A172 (cell line): ENCODE measurements around the gene DNAJC8. TPM values are rescaled to one million over a fixed set of nuclear protein-coding genes. Genes with fewer than 3 reads are reported as not detected.

Experiments
- DNase-seq: peaks from one replicate; pipeline ENCODE4 v3.0.0-alpha.2; 2015; ENCODE audit warnings: low spot score
- total RNA-seq: library from RNA; depleted of rRNA; stranded (reverse); fragments of >200 nt; shearing (Covaris generic); gene quantifications from 2 replicates; pipeline ENCODE4 v1.2.3, GENCODE V29; 2014

Gene DNAJC8
- total RNA-seq, 1 experiment from 2014 or later = 123 TPM

DNA sequence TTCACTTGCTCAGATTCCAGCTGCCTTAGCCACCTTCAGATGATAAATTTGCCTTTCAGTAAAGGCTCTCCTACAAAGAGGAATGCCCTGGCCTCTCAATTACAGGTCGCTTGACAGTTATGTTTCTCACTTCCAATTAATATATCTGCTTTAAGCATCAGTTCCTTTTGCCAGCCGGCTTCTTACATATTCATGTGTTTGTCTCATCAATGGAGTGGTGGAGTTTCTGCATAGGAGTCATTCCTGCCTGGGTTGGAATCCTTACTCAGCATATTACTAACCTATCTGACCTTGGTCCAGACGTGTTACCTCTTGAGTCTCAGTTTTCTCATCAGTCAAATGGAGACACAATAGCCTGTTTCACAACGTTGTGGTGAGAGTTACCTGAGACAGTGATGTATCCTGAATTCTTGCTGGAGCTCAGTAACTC lies 17.1 kb upstream of the DNAJC8 start:
- no peak for DNase-seq

DNA sequence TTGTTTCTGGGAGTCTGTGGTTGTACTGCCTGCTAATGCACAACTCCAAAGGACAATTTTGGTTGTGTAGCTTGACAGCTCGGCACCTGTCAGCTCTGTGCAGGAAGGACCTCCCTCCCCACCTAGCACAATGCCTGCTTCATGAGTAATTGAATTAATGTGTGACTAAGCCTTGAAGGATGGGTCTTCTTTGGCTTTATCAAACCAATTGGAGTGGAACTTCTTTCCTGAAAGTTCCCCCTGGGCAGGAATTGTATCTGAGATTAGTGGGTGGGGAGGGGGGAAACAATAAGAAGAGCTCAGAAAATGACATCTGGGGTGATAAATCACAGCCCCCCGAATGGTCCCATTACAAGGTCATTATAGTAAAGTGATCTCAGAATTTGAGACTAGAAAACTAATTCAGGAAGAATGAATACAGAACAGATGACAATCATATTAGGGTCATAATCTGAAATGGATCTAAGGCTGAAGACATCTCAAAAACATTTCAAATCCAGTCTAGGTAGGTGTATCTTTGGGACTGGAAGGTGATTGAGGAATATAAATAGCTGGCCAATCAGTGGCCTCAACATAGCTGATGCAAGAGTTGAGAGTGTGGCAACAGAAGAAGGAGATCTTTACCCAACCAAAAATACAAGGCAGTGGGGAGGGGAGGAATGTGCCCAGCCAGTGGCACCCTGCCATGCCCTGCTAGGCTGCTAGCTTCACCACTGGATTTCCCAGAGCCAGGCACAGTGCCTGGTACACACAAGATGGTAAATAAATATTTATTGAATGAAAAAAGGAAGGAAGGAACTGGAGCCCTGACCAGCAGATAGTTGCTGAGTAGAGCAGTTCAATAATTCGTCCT lies 16.4 kb upstream of the DNAJC8 start:
- DNase-seq = peak; percentile 43

DNA sequence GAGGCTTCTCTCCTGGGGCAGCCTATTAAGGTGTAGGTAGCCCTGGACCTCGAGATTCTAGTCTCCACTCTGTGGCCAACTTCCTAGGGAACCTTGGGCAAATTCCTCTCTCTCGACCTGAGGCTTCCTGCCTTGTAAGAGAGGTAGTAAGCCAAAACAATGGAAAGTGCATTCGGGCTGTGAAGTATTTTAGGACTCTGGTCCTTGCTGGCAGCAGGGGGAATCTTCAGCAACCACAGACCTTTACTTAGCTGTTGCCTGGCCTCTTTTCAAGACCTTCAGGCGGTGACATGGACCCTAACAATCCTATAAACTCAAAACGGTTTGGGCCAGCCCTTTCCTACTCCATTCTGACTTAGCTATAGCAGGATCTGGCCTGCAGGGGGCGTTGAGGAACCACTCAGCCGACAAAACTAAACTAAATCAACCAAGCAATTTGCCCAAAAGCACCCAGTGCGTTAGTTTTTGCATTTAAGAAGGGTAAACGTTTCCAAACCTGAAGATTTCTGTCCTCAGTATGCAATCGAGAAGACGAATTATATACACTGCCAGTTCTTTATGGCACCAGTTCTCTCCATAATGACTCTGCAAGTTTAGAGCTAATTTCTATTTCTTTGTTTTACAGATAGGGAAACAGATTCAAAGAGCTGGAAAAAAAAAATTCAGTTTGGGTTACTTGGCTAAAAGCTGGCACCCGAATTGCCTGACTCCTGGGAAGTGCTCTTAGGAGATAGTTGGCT lies 15.6 kb upstream of the DNAJC8 start:
- peak; percentile 62 for DNase-seq

DNA sequence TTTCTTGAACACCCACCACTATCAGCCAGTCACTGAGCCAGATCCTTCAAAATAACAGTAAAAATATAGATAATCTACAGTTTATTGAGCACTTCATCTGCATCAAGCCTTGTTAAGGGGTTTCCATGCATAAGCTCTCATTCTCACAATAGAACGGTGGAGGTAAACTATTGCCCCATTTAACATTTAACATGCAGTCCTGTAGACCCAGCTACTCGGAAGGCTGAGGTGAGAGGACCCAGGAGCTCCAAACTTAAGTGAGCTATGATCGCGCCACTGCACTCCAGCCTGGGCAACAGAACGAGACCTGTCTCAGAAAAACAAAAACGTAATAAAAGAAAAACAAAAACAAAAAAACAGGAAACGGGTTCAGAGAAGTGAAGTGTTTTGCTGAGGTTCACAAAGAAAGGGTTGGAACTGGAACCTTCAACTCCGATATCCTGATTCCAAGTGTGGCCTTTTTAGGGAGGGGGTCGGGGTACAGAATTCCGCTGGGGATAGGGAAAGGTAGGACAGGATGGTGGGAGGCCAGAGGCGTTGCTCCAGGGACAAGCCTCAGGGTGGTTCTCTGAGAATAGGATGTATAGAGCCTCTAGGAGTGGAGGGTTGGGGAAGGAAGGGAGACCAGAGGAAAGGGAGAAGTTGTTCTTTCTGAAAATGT lies 14.9 kb upstream of the DNAJC8 start:
- no peak for DNase-seq

DNA sequence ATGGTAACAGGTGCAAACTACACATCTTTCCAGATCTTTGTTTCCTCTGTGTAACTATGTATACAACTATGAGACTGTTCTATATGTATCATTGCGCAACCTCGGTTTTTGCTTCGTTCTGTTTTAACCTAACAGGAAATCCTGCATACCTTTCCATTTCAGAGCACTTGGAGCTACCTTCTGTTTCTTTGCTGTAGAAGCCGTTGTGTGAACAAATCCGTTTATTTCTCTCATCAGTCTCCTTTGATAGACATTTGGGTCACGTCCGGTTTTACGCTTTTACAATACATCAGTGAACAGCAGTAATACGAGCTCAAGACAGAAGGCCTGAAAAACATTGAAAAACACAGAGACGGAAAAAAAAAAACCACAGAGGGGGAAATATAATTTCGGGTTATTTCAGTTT lies 13.6 kb upstream of the DNAJC8 start:
- DNase-seq = no peak

DNA sequence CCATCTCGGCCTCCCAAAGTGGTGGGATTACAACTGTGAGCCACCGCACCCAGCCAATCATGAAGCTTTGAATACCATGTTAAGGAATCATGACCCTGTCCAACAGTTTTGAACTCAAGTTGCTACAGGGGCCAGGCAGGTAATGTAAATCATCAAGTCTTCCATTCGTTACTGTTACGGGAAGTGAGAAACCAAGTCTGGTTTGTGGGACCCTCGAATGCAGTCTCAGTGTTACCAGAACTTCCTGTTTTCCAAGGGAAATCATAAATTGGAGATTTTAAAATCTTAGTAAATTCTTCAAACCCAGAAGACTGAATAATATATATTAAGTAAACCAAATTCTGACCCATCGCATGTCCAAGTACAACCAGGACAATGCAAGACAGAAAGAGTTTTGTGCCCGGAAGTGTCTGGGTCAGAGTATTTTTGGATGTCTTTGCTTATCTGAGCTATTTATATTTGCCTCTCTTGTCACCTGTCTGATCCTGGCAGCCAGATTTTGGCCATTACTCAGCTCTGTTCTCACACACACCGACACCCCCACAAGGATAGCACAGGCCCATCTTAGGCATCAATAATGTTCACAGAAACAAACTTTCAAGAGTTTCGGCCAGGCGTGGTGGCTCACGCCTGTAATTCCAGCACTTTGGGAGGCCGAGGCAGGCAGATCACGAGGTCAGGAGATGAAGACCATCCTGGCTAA lies 11.9 kb upstream of the DNAJC8 start:
- DNase-seq = no peak

DNA sequence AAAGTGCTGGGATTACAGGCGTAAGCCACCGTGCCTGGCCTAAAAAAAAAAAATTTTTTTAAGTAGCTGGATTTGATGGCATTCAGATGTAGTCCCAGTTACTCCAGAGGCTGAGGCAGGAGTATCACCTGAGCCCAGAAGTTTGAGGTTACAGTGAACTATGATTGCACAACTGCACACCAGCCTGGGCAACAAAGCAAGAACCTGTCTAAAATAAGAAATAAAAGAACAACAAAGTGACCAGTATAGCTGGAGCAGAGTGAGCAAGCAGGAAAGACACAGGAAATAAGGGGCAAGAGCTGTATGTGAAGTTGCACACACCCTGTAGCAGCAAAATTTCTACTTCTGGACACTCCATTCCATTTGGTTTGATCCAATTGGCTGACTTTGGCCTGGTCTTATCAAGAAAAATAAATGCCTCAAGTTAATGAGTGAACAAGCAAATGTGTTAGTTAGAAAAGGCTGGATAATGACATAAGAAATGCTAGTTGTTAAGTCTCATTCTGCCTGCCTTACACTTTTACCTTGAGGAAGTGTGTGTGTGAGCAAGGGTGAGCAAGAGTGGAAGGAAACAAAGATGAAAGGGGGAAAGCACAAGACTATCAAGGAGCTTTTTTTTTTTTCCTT lies 11.0 kb upstream of the DNAJC8 start:
- DNase-seq = no peak

DNA sequence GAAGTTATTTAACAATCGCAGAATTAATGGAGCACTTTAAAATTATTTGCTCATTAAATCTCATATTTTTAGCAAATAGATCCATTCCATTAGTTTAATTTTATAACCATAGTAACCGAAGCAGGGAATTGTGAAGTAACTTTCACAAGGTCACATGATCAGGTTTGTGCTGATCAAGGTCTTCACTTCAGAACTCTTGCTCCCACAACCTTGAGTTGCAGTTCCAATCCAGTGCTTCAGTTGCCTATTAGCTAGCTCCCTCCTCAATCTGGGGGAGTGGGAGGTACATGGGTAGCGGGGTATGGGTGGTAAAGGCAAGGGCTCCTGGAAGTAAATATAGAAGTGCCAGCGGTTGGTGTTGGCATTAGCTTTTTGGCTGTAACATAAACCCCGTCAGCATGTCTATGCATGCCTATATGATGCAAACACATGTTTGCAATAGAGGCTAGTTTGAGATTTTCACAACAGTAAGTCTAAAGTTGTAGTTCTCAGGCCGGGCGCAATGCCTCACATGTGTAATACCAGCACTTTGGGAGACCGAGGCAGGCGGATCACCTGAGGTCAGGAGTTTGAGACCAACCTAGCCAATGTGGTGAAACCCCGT lies 8.9 kb upstream of the DNAJC8 start:
- DNase-seq = no peak

DNA sequence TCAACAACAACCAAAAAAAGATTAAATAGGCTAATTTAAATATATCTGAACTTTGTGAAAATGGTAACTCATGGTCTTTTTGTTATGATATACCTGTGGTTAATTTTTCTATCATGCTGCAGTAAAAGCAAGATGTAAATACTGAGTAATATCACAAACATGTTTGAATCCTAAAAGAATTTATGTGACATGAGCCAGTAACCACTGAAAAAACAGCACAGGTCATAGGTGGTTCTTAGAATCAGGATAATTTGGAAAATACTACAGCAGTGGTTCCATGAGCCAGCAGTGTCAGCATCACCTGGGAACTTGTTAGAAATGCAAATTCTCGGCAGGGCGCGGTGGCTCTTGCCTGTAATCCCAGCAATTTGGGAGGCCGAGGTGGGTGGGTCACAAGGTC lies 7.2 kb upstream of the DNAJC8 start:
- DNase-seq = peak; percentile 5

DNA sequence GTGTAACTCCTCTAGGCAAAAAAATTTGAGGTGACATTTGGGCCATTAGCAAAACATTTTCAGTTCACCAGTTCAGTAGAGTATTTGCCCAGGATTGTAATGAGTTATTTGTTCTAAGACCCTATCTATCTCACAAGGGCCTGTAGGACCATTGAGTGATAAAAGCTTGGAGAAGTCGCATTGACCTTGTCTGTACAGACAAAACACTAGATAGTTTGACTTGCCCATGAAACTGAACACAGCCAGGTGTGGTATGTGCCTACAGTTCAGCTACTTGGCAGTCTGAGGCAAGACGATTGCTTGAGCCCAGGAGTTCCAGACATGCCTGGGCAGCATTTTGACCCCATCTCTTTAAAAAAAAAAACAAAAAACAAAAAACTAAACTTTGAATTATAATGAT lies 6.2 kb upstream of the DNAJC8 start:
- DNase-seq = no peak

DNA sequence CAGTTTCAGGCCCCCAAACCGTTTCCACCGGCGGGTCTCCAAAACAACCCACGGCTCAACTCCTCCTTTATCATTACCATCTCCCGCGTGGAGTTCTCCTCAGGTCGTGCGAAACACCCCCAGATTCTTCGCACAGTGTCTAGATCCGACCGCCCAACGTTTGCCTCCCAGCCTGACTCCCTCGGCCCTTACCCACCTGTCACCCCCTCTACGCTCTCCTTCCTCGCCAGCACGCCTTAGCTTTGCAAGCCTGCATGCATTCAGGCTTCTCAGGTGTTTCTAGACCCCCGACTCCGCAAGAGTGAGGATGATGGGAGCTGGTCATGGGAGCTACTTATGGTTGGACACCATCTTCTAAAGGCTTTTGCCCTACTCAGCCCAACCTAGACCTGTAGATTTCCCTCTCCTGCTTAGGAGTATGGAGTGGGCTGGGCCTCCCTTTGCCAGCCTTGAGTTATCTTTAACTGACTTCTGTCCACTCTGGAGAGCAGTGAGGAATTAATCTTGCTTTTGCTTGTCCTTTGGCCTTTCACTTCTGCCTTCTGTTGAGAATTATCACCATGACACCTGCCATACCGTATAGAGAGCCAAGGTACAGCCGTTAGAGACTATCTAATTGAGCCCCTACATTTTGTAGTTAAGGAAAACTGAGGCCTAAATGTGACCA lies 4.0 kb upstream of the DNAJC8 start:
- no peak for DNase-seq

DNA sequence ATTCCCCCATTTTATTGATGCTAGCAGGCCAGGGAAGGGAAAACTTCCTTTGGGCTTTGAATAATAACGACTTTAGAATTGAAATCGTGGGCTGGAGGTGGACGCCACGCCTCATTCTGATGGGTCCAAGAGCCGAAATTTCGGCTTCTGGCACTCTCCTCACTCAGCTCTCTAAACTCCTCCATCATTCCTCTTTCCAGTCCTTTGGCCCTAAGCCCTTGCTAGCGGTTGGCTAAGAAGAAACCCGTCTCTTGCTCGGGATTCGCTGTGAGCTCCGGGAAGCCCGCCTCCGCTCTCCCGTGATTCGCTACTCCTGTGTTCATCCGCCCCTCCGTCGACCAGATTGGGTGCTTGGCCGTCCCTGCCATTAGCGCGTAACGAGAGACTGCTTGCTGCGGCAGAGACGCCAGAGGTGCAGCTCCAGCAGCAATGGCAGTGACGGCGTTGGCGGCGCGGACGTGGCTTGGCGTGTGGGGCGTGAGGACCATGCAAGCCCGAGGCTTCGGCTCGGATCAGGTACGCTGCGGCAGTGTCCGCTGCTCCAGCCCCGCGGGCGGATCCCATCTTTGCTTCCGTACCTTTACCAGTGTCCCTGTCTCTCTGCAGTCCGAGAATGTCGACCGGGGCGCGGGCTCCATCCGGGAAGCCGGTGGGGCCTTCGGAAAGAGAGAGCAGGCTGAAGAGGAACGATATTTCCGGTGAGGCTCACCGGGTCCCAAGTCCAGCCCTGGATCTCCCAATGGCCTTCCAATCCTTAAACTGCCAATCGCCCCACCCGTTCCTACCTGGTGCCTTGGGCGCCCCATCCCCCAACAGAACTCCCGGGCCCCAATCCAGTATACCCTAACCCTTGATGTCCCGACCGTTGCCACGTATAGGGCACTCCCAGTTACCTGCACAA lies 3.2 kb upstream of the DNAJC8 start, which contains the start of gene ATP5IF1:
TSS of gene ATP5IF1 (plus strand) at position 370 of the 901 bp plus-strand sequence. CDS start at position 430, 60 bp downstream.
- peak; percentile 92 for DNase-seq

DNA sequence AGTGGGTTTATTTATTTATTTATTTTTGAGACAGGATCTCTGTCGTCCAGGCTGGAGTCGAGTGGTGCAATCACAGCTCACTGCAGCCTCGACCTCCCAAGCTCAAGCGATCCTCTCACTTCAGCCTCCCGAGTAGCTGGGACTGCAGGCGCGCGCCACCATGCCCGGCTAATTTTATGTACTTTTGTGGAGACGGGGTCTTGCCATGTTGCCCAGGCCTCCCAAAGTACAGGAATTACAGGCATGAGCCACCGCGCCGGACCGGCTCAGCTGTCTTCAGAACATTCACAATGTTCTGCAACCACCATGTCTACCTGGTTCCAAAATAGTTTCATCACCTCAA lies 406 bp upstream of the DNAJC8 start:
- DNase-seq = no peak

DNA sequence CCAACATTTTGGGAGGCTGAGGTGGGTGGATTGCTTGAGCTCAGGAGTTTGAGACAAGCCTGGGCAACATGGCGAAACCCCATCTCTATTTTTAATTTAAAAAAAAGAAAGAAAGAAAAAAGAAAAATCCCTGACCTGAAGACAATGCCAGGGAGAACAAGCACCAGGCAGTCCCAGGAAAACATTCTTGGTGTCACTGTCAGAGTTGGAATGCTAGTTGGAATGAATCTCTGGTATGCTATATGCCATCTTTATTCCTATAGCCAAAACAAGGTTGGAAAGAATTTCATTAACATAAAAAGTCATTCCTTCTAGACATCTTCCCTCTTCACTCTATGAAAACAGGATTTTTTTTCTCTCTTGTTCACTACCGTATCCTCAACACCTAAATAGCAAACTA lies 2.8 kb downstream of the DNAJC8 start:
- DNase-seq = no peak

DNA sequence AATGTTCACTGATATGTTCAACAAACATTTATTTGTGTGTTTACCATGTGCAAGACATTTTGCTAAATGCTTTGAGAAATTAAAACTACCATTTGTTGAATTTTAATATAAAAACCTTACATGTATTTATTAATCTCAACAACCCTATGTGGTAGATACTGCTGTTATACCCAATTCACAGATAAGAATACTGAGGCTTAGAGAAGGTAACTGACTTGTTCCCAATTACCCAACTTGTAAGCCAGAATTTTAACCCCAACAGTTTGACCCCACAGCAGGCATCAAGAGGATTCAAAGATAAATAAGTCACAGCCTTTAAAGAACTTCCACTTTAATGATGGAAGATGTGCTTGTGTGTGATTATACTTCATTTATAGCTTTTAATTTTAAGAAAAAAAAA lies 3.7 kb downstream of the DNAJC8 start:
- no peak for DNase-seq

DNA sequence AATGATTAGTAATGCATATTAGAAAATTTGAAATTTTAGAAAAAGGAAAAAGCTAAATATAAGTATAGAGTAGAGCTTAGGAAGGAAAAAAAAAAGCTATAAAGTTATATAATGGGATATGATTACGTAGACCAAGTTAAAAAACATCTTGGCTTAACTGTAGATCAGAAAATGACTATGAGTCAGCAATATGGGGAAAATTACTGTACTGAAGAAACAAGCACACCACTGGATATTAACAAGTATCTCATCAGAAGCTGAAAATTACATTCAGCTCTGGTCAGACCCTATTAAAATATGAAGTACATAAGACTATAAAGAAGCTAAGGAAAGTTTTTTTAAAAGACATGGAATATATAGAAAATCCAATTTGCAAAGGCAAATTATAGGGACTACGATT lies 19.5 kb downstream of the DNAJC8 start:
- no peak for DNase-seq

DNA sequence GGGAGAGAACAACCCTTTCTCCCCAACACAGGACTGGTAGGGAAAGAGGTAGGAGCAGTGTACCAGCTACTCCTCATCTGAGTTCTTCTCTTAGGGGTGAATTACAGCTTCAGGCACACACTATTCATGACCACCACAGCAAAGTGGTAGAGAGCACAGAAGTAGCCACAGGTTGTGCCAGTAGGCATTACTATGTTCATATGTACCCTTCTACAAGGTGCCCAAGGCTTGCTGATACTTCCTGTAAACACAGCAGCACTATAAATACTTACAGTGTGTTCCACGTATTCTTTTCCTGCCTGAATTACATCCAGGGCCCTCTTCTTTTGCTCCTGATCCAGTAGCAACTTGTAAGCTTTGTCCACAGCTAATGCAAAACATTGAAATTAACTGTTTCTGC lies 23.1 kb downstream of the DNAJC8 start:
- no peak for DNase-seq

DNA sequence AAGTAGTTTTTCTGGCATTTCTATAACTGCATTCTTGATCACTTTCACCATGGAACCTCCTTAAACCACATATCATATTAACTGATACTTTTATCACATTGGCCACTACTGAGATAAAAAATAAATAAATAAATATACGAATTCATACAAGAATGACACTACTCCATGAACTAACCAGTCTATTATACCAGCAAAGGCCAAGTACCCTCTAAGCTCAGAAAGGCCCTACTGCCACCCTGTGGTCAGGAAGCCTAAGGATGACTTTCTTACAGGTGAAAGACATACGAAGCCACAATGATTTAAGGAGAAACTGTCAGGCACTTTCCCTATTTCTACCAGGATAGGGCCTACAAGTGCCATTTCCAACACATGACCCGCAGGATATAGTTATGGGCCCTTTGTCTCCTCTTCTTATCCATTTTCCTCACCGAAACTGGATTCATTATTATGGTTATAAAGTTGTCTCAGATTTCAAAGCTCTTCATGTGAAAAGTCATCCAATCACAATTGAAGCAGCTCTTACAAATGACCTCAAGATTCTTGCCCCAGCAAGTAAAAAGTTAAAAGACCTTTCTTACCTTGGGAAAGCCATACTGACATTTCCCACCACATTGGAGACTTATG lies 23.9 kb downstream of the DNAJC8 start:
- peak; percentile 22 for DNase-seq

DNA sequence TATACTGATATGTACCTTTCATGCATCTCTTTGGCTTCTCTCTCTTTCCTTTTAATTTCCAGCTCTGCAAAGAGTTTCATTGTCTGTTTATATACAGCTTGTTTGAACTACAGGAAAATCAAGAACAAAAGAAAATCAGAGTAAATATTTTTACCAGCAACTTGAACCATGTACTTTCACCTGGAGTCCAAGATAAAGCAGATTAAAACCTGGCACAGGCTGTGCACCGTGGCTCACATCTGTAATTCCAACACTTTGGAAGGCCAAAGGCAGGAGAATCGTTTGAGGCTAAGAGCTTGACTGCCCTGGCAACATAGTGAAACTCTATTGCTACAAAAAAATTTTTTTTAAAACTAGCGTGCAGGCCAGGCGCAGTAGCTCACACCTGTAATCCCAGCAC lies 27.6 kb downstream of the DNAJC8 start:
- no peak for DNase-seq
